Measurements from ENCODE around the gene MS4A14.
"Not testable (repeated sequence)": the region's sequence is repeated elsewhere in the genome, so short reads cannot be mapped to it uniquely, and the experiment has no call there.

MS4A14 gene

GRCh38 chr11:60396382-60396781 is at the start of gene MS4A14:
Gene MS4A14 (plus strand): TSS chr11:60396459. CDS start chr11:60396579, 120 bp downstream.
- DNase-seq: no peak

- DNase-seq: no peak
Observed at GRCh38 chr11:60347084-60347797, 49.0 kb upstream of the MS4A14 start.

GRCh38 chr11:60348116-60348515 is 48.1 kb upstream of the MS4A14 start:
- no peak for DNase-seq

GRCh38 chr11:60349990-60350389 is 46.3 kb upstream of the MS4A14 start:
- DNase-seq: no peak

GRCh38 chr11:60357771-60358170 is 38.5 kb upstream of the MS4A14 start:
- DNase-seq: no peak

GRCh38 chr11:60360621-60361020 is 35.6 kb upstream of the MS4A14 start:
- DNase-seq: no peak

- DNase-seq: no peak
Observed at GRCh38 chr11:60362241-60362640, 34.0 kb upstream of the MS4A14 start.

- DNase-seq: peak; percentile 70
Observed at GRCh38 chr11:60363542-60364470, 32.5 kb upstream of the MS4A14 start.

GRCh38 chr11:60366262-60366904 is 29.9 kb upstream of the MS4A14 start:
- not testable (repeated sequence) for DNase-seq

- DNase-seq: no peak
Observed at GRCh38 chr11:60367009-60367408, 29.2 kb upstream of the MS4A14 start.

- DNase-seq: no peak
Observed at GRCh38 chr11:60367896-60368295, 28.4 kb upstream of the MS4A14 start.

- DNase-seq: no peak
Observed at GRCh38 chr11:60370252-60370810, 25.9 kb upstream of the MS4A14 start.

GRCh38 chr11:60370811-60371298 is 25.4 kb upstream of the MS4A14 start:
- DNase-seq: no peak

- DNase-seq: no peak
Observed at GRCh38 chr11:60371386-60371785, 24.9 kb upstream of the MS4A14 start.

GRCh38 chr11:60371854-60372253 is 24.4 kb upstream of the MS4A14 start:
- DNase-seq: no peak

- DNase-seq: no peak
Observed at GRCh38 chr11:60372767-60373166, 23.5 kb upstream of the MS4A14 start.

GRCh38 chr11:60375316-60375715 is 20.9 kb upstream of the MS4A14 start:
- no peak for DNase-seq

GRCh38 chr11:60376601-60377000 is 19.7 kb upstream of the MS4A14 start:
- no peak for DNase-seq

- DNase-seq: no peak
Observed at GRCh38 chr11:60377401-60378136, 18.7 kb upstream of the MS4A14 start.

- DNase-seq: peak; percentile 35
Observed at GRCh38 chr11:60378354-60378753, 17.9 kb upstream of the MS4A14 start, which contains the start of gene MS4A7. Gene MS4A7 (plus strand): TSS chr11:60378532. CDS start chr11:60383142, 4,610 bp downstream.

GRCh38 chr11:60389279-60389910 is 6.9 kb upstream of the MS4A14 start:
- no peak for DNase-seq

- DNase-seq: no peak
Observed at GRCh38 chr11:60390419-60390818, 5.8 kb upstream of the MS4A14 start.
